Panc1 (cell line): ENCODE measurements around the gene TMSB10.

Source experiments
- POLR2AphosphoS5 ChIP-seq: IDR thresholded peaks from 2 replicates; pipeline ENCODE4 v1.6.1; 2012; ENCODE audit warnings: mild to moderate bottlenecking, low read depth, low read length, moderate library complexity
- SIN3A ChIP-seq: IDR thresholded peaks from 2 replicates; pipeline ENCODE4 v1.6.1; 2012; ENCODE audit warnings: low read depth, mild to moderate bottlenecking, low read length, moderate library complexity, borderline replicate concordance; ENCODE audit not compliant: insufficient read depth
- TF ChIP-seq, protein P1 (sequence below): fragments of 450-650 bp; IDR thresholded peaks from 2 replicates; pipeline ENCODE4 v1.5.1; 2017; ENCODE audit warnings: mild to moderate bottlenecking
- TF ChIP-seq, protein P2 (sequence below), 2 experiments: IDR thresholded peaks; 2 replicates each; pipeline ENCODE4 v1.6.1; 2011 to 2012; ENCODE audit warnings: low read depth in 2 of 2, control low read depth in 1 of 2, low read length in 1 of 2, mild to moderate bottlenecking in 1 of 2, moderate library complexity in 1 of 2; ENCODE audit not compliant: insufficient read depth in 1 of 2

DNA sequence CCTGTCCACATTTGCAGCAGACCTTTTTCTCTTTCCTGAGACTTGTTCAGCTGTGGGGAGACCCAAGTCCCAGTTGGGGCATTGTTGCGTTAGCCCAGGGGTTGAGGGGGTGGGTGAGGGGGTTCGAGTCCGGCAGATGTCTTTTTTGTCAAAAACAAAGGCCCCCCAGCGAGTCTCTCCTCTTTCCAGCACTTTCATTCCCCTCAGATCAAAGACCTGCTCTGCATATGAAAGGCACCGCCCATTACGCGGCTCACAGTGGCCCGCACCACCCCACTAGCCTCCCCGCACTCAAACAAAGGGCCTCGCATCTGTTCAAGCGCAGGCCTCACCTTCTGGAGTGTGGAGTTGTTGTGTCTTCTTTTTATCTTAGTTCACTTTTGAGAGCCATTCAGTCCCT is 49.7 kb upstream of the TMSB10 start:
- TF ChIP-seq, protein P1, sequence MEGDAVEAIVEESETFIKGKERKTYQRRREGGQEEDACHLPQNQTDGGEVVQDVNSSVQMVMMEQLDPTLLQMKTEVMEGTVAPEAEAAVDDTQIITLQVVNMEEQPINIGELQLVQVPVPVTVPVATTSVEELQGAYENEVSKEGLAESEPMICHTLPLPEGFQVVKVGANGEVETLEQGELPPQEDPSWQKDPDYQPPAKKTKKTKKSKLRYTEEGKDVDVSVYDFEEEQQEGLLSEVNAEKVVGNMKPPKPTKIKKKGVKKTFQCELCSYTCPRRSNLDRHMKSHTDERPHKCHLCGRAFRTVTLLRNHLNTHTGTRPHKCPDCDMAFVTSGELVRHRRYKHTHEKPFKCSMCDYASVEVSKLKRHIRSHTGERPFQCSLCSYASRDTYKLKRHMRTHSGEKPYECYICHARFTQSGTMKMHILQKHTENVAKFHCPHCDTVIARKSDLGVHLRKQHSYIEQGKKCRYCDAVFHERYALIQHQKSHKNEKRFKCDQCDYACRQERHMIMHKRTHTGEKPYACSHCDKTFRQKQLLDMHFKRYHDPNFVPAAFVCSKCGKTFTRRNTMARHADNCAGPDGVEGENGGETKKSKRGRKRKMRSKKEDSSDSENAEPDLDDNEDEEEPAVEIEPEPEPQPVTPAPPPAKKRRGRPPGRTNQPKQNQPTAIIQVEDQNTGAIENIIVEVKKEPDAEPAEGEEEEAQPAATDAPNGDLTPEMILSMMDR, result no peak
- TF ChIP-seq, protein P2, sequence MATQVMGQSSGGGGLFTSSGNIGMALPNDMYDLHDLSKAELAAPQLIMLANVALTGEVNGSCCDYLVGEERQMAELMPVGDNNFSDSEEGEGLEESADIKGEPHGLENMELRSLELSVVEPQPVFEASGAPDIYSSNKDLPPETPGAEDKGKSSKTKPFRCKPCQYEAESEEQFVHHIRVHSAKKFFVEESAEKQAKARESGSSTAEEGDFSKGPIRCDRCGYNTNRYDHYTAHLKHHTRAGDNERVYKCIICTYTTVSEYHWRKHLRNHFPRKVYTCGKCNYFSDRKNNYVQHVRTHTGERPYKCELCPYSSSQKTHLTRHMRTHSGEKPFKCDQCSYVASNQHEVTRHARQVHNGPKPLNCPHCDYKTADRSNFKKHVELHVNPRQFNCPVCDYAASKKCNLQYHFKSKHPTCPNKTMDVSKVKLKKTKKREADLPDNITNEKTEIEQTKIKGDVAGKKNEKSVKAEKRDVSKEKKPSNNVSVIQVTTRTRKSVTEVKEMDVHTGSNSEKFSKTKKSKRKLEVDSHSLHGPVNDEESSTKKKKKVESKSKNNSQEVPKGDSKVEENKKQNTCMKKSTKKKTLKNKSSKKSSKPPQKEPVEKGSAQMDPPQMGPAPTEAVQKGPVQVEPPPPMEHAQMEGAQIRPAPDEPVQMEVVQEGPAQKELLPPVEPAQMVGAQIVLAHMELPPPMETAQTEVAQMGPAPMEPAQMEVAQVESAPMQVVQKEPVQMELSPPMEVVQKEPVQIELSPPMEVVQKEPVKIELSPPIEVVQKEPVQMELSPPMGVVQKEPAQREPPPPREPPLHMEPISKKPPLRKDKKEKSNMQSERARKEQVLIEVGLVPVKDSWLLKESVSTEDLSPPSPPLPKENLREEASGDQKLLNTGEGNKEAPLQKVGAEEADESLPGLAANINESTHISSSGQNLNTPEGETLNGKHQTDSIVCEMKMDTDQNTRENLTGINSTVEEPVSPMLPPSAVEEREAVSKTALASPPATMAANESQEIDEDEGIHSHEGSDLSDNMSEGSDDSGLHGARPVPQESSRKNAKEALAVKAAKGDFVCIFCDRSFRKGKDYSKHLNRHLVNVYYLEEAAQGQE (IDR thresholded peaks at IDR 0.05; ENCODE audit: insufficient read depth in 1 of 2, low read depth in 2 of 2, low read length in 1 of 2), result no peak
- no peak for TF ChIP-seq SIN3A
- TF ChIP-seq POLR2AphosphoS5, result no peak
